ENCODE data around the gene RCOR1. TPM values are rescaled to one million over a fixed set of nuclear protein-coding genes. Genes with fewer than 3 reads are reported as not detected.

Gene RCOR1
- polyA plus RNA-seq, 1 donor from 2014 or later = 10.4 TPM

DNA sequence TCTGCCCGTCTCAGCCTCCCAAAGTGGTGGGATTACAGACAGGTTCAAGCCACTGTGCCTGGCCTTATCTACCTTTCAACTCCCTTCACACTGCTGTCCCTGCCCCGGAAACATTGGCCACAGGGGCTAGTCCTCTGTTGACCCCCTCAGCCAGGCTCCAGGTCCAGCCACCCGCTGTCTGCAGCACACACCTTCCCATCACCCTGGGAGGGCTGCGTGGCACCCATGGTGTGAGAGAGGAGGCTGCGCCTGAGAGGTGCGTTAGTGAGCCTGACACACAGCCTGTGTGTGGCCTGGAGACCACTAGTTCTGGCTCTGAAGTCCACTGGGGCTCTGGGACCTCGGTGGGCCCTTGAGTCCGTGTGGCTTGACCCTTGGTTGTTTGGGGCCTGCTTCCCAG is 156.4 kb downstream of the RCOR1 start:
- H3K4me3 ChIP-seq (ENCODE audit: low read length) = no peak overlapping the region
- no peaks in the 10 kb centered on the region for H3K27me3 ChIP-seq (ENCODE audit: insufficient read depth, low read depth, low read length)
- TF ChIP-seq TAF1 (IDR thresholded peaks at IDR 0.05; ENCODE audit: low read depth) = no peak
- no peak for TF ChIP-seq POLR2AphosphoS5 (IDR thresholded peaks at IDR 0.05)
- no peak for TF ChIP-seq RAD21 (conservative IDR thresholded peaks at IDR 0.05)
- TF ChIP-seq SMC3 (conservative IDR thresholded peaks at IDR 0.05; ENCODE audit: poor library complexity) = no peak
- TF ChIP-seq, protein P1, sequence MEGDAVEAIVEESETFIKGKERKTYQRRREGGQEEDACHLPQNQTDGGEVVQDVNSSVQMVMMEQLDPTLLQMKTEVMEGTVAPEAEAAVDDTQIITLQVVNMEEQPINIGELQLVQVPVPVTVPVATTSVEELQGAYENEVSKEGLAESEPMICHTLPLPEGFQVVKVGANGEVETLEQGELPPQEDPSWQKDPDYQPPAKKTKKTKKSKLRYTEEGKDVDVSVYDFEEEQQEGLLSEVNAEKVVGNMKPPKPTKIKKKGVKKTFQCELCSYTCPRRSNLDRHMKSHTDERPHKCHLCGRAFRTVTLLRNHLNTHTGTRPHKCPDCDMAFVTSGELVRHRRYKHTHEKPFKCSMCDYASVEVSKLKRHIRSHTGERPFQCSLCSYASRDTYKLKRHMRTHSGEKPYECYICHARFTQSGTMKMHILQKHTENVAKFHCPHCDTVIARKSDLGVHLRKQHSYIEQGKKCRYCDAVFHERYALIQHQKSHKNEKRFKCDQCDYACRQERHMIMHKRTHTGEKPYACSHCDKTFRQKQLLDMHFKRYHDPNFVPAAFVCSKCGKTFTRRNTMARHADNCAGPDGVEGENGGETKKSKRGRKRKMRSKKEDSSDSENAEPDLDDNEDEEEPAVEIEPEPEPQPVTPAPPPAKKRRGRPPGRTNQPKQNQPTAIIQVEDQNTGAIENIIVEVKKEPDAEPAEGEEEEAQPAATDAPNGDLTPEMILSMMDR (IDR thresholded peaks at IDR 0.05; ENCODE audit: poor library complexity, severe bottlenecking) = no peak
- TF ChIP-seq EZH2 (IDR thresholded peaks at IDR 0.05; ENCODE audit: borderline replicate concordance, insufficient read depth, low read length, poor library complexity, severe bottlenecking) = no peak
- TF ChIP-seq MXI1 (conservative IDR thresholded peaks at IDR 0.05; ENCODE audit: poor library complexity, severe bottlenecking) = no peak
- no peak for TF ChIP-seq EP300 (conservative IDR thresholded peaks at IDR 0.05; ENCODE audit: poor library complexity, severe bottlenecking)
- H4K20me1 ChIP-seq (ENCODE audit: insufficient read depth) = no peaks in the 10 kb centered on the region
- no peaks in the 10 kb centered on the region for H3K9me2 ChIP-seq (ENCODE audit: insufficient read depth, low read length)
- H3K36me3 ChIP-seq (ENCODE audit: insufficient read depth, low read length) = no peaks in the 10 kb centered on the region
- no peaks in the 10 kb centered on the region for H3K79me2 ChIP-seq (replicated peaks; ENCODE audit: insufficient read depth, low read length)
- no peak overlapping the region for H2AFZ ChIP-seq (ENCODE audit: low read depth, low read length)
- no peak overlapping the region for H3K9ac ChIP-seq (ENCODE audit: low read length)
- no peaks in the 10 kb centered on the region for H3F3A ChIP-seq (ENCODE audit: insufficient read depth, low read length, poor library complexity, severe bottlenecking)
- no peak overlapping the region for H3K4me2 ChIP-seq (ENCODE audit: low read length)
- H3K9me3 ChIP-seq (ENCODE audit: low read length) = no peaks in the 10 kb centered on the region
- H3K27ac ChIP-seq (ENCODE audit: low read length) = no peak overlapping the region

DNA sequence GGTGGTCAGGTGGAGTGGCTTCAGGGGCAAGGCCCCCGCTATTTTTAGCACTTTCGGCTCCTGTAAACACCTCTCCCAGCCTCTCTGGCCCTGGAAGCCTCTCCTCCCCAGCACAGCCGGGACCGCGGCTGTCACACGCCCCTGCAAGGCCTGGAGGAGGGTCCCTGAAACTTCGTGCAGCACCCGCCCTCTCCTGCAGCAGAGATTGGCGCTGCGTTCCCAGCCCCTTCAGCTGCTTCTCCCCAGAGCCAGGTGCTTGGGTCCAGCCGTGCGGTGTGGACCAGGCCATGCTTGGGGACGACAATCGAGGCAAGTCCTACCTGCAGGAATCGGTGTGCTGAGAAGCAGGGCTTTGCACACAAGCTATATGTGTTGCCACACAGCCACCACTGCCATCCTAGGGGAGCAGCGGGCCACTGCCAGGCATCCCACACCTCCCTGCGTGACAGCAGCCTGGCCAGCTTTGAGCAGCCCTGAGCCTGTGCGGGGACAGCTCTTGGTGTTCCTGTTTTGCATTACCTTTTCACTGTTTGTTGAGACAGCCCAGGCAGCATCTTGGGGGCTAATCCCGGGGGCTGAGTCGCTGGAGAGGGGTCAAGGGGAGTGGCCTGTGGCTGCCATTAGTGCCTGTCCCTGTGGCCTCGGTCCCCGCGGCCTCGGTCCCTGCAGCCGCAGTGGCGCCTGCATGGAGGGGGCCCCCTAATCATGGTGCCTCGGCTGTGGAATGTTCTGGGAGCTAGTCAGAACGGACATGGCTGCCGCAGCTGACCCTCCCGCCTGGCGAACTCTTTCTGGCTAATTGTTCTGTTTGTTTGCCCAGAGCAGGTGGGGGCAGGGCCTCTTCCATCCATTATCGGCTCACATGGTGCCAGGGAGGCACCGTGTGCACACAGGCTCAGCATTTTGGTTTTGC is 157.2 kb downstream of the RCOR1 start:
- no peak overlapping the region for H3K27ac ChIP-seq (ENCODE audit: low read length)
- H3K9ac ChIP-seq (ENCODE audit: low read length) = no peak overlapping the region
- no peaks in the 10 kb centered on the region for H3K36me3 ChIP-seq (ENCODE audit: insufficient read depth, low read length)
- H3K4me2 ChIP-seq (ENCODE audit: low read length) = no peak overlapping the region
- no peaks in the 10 kb centered on the region for H3F3A ChIP-seq (ENCODE audit: insufficient read depth, low read length, poor library complexity, severe bottlenecking)
- no peak overlapping the region for H2AFZ ChIP-seq (ENCODE audit: low read depth, low read length)
- no peaks in the 10 kb centered on the region for H3K9me2 ChIP-seq (ENCODE audit: insufficient read depth, low read length)
- no peak overlapping the region for H3K4me3 ChIP-seq (ENCODE audit: low read length)
- TF ChIP-seq EP300 (conservative IDR thresholded peaks at IDR 0.05; ENCODE audit: poor library complexity, severe bottlenecking) (no peak), POLR2AphosphoS5 (IDR thresholded peaks at IDR 0.05) (no peak), MXI1 (conservative IDR thresholded peaks at IDR 0.05; ENCODE audit: poor library complexity, severe bottlenecking) (no peak), RAD21 (conservative IDR thresholded peaks at IDR 0.05) (no peak), EZH2 (IDR thresholded peaks at IDR 0.05; ENCODE audit: borderline replicate concordance, insufficient read depth, low read length, poor library complexity, severe bottlenecking) (no peak), SMC3 (conservative IDR thresholded peaks at IDR 0.05; ENCODE audit: poor library complexity) (no peak), TAF1 (IDR thresholded peaks at IDR 0.05; ENCODE audit: low read depth) (no peak)
- TF ChIP-seq, protein P2, sequence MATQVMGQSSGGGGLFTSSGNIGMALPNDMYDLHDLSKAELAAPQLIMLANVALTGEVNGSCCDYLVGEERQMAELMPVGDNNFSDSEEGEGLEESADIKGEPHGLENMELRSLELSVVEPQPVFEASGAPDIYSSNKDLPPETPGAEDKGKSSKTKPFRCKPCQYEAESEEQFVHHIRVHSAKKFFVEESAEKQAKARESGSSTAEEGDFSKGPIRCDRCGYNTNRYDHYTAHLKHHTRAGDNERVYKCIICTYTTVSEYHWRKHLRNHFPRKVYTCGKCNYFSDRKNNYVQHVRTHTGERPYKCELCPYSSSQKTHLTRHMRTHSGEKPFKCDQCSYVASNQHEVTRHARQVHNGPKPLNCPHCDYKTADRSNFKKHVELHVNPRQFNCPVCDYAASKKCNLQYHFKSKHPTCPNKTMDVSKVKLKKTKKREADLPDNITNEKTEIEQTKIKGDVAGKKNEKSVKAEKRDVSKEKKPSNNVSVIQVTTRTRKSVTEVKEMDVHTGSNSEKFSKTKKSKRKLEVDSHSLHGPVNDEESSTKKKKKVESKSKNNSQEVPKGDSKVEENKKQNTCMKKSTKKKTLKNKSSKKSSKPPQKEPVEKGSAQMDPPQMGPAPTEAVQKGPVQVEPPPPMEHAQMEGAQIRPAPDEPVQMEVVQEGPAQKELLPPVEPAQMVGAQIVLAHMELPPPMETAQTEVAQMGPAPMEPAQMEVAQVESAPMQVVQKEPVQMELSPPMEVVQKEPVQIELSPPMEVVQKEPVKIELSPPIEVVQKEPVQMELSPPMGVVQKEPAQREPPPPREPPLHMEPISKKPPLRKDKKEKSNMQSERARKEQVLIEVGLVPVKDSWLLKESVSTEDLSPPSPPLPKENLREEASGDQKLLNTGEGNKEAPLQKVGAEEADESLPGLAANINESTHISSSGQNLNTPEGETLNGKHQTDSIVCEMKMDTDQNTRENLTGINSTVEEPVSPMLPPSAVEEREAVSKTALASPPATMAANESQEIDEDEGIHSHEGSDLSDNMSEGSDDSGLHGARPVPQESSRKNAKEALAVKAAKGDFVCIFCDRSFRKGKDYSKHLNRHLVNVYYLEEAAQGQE (IDR thresholded peaks at IDR 0.05; ENCODE audit: borderline replicate concordance) = no peak
- TF ChIP-seq, protein P1 (IDR thresholded peaks at IDR 0.05; ENCODE audit: poor library complexity, severe bottlenecking) = no peak
- H4K20me1 ChIP-seq (ENCODE audit: insufficient read depth) = no peaks in the 10 kb centered on the region
- no peaks in the 10 kb centered on the region for H3K79me2 ChIP-seq (replicated peaks; ENCODE audit: insufficient read depth, low read length)
- no peaks in the 10 kb centered on the region for H3K27me3 ChIP-seq (ENCODE audit: insufficient read depth, low read depth, low read length)
- H3K9me3 ChIP-seq (ENCODE audit: low read length) = no peaks in the 10 kb centered on the region

All from neural cell (in vitro differentiated cells).